HG02870 (cell line): Measurements from ENCODE around the gene AMPD3.

Experiments
- ATAC-seq: cut with Tn5 transposase; IDR thresholded peaks from one replicate; pipeline ENCODE4 v1.9.1; 2021; ENCODE audit warnings: mild to moderate bottlenecking, moderate library complexity; ENCODE audit not compliant: unreplicated experiment

The AMPD3 gene

DNA sequence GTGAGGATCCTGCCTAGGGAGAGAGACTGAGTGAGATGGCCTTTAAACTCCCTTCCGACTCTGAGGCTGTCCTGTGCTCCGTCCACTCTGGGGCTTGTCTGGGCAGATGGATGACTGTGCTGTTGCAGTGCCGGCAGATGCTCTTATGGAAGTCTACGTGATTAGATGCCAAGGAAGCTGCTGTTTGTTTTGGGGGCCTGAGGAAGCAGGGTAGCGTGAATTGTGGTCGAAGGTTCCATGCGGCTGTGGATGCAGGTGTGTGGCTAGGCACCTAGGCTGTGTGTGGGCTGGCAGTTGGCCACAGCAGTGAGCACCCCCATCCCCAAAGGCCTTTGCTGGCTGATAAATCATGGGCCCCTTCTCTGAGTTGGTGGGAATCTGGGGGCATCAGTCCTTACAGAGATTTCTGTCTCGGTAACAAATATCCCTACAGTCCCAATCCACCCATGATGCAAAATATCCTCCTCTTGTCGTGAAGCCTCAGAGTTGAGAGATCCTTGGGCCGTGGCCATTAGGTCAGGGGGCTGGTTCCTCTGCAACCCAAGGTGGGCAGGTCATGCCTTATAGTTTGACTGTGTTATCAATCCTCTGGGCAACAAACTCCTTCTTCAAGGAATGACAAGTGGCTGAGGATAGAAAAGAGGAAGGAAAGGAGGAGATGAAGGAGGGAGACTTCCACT is 31.2 kb downstream of the AMPD3 start:
- ATAC-seq = no peak

DNA sequence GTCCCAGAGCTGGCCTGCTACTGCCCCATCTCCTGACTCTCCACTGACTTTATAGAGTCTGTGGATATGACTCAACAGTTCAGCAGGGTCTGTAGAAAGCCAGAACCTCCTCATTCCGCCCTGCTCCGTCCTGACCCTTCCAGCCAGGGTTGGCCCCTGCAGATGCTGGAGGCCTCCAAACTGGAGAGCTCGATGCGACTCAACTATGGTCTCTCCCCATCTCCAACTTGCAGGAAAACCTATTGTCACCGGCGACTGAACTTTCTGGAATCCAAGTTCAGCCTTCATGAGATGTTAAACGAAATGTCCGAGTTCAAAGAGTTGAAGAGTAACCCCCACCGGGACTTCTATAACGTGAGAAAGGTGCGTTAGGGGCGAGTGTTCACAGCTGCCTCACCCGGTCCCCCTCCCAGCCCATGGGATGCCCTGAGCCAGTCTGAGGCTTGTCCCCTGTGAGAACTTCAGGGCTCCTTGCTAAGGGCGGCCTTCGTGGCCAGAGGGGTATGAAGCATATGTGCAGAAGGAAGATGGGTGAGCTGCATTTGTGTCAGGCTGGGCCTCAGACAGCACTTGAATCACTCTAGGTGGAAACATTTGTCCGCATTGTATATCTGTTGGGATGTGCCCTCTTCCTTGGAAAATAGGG is 32.1 kb downstream of the AMPD3 start:
- no peak for ATAC-seq

- ATAC-seq = no peak
Measured at GRCh38 chr11:10488121-10488933, 33.3 kb downstream of the AMPD3 start.

GRCh38 chr11:10488934-10489691 is 34.0 kb downstream of the AMPD3 start:
- no peak for ATAC-seq

GRCh38 chr11:10490032-10490397 is 35.0 kb downstream of the AMPD3 start:
- no peak for ATAC-seq

- no peak for ATAC-seq
Measured at GRCh38 chr11:10490398-10491241, 35.6 kb downstream of the AMPD3 start.

DNA sequence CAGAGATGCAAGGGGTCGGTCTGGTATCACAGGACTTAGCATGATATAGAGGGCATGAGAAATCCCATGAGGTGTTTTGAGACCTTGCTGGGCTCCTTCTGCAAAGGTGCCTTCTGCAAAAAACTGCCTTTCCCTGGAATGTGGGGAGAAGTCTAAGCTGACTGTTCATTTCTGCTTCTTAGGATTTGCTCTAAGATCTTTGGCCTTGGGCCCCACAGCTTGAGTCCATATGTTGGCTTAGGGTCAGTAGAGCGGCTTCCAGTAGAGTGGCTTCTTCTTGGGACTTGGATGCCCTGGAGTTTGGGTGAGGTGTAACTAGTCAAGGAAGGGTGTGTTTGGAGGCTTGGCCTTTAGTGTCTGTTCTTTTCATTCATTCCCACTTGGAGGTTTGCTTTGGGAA is 37.0 kb downstream of the AMPD3 start:
- no peak for ATAC-seq

DNA sequence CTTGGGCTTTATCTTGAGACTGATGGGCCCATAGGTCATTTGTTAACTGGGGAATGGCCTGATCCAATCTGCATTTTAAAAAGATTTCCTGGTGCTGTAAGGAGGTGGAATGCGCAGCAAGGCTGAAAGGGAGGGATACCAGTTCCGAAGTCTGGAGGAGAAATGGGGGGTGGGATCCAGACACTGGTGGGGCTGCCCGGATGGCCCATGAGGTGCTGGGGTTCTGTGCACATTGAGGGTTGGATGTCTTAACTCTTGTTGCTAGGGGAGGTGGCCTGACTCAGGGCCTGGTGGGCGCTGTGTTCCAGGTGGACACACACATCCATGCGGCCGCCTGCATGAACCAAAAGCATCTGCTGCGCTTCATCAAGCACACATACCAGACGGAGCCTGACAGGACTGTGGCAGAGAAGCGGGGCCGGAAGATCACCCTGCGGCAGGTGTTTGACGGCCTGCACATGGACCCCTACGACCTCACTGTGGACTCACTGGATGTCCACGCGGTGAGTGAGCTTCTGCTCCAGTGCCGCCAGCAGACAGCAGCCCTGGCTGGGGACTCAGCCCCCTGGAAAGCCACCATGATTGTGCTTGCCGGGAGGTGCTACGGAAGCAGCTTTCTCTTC is 38.1 kb downstream of the AMPD3 start:
- ATAC-seq = no peak

DNA sequence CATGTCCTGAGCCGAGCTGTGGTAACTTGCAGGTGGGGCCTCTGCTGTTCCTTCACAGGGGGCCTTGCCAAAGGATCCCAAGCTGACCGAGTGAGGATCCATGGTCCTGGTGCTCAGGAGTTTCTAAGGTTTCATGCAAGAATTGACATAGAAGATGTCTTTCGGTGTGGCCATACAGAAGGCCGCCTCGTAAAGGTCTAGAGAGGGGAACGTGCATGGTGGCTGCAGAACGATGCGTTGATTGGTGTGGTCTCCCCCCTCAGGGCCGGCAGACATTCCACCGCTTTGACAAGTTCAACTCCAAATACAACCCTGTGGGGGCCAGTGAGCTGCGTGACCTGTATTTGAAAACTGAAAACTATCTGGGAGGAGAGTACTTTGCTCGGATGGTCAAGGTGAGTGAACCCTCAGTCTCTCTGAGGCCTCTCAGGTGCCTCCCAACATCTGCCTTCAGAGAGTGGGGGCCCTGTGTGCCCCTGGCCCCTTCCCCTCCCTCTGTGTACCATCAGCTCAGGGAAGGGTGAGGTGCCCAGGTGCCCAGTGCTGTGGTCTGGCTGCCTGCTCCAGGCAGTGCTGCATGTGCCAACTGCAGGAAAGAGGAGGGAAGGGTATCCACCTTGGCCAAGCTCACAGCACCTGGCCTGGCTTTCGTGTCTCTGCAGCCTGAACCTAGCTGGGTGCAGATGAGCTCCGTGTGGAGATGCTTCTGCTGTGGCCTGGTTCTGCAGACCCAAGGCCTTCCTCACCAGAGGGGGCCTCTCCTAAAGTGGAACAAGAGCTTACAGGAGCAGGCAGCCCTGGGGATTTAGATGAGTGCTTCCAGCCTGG is 39.8 kb downstream of the AMPD3 start:
- no peak for ATAC-seq

DNA sequence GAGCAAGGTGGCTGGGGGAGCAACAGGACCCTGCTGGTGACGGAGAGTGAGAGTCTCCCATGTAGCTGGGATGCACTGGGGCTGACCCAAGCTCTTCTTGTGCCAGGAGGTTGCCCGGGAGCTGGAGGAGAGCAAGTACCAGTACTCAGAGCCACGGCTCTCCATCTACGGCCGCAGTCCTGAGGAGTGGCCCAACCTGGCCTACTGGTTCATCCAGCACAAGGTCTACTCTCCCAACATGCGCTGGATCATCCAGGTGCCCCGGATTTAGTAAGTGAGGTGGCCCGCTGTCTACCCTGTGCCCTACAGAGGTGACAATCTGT is 40.4 kb downstream of the AMPD3 start:
- ATAC-seq = no peak

GRCh38 chr11:10496296-10496936 is 41.4 kb downstream of the AMPD3 start:
- no peak for ATAC-seq

DNA sequence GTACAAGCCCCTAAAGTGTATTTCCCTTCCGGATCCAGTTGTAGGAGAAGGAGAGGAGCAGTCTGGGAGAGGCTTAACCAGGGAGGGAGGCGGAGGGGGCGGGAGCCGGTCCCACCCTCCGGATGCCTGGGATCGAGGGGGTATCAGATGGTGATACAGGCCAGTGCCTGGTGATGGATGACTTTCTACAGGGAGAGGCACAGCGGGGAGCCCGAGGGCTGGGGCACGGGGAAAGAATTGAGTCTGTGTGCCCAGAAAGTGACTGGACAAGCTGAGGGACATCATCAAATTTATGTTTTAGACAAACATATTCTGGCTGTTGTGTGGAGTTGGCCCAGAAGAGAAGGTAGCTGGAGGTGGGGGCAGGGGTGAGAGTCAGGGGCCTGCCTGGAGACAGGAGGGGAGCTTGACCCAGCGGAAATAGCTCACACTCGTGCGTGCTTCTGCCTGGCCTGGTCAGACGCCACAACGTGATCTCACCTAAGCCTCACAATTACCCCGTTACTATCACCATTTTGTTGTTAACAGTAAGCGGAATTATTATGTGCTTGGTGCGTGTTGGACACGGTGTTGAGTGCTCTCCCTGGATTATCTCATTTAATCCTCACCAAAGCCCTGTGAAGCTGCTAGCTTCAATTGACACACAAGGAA is 42.4 kb downstream of the AMPD3 start:
- ATAC-seq = no peak

- no peak for ATAC-seq
Measured at GRCh38 chr11:10498022-10498400, 42.9 kb downstream of the AMPD3 start.

DNA sequence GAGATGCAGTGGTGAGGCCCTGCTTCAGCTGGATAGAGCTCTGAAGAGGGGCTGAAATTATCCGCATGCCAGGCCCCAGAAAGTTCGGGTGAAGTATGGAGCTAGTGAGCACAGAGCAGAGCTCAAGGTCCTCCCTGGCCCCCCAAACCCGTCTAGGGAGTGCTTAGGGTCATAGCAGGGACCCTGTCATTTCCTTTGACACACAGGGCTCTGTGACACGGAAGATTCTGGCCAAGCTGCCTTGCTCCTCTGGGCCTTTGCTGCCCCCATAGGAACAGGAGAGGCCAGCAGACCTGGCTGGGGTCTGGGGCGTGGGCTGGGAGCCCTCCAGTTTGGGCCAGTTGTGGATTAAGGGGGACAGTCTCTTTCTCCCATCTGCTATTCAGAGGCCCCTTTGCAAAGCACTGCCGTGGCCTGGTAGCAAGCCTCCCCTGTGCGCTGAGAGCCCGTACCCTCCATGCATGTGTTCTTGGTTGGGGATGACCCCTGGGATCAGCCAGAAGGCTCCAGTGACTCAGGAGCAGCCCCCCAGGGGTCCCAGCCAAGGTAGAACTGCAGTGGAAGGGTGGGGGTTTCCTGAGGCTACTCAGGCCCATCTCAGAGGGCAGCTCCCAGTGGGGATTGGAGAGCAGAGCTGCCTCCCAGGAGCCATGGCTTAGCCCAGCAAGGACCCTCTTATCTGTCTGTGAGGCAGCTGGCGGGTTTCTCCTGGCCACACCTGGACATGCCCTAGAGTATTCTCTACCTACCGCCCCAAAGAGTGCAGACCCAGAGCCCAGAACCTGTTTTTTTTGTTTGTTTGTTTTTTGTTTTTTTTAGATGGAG is 43.6 kb downstream of the AMPD3 start:
- no peak for ATAC-seq

DNA sequence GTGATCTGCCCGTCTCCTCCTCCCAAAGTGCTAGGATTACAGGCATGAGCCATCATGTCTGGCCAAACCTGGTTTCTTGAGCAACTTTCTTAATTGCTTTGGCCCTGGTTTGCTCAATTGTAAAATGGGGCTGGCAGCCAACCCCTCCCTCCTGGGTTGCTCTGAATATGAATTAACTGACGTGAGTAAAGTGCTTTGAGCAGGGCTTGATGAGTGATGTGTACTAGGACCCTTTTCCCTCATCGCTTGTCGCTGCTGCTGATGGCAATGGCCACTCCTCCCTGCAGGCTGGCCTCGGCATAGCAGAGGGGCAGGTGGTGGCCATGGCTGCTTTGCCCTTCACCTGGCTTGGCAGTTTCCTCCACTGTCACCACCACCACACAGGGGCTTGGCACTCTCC is 44.4 kb downstream of the AMPD3 start:
- ATAC-seq = no peak

- ATAC-seq = no peak
Measured at GRCh38 chr11:10499874-10500601, 45.0 kb downstream of the AMPD3 start.
